ENCODE measurements around the gene SNX25. TPM values are rescaled to one million over a fixed set of nuclear protein-coding genes. Genes with fewer than 3 reads are reported as not detected.

SNX25 gene
- total RNA-seq, 1 experiment from 2014 or later = 23.0 TPM

DNA sequence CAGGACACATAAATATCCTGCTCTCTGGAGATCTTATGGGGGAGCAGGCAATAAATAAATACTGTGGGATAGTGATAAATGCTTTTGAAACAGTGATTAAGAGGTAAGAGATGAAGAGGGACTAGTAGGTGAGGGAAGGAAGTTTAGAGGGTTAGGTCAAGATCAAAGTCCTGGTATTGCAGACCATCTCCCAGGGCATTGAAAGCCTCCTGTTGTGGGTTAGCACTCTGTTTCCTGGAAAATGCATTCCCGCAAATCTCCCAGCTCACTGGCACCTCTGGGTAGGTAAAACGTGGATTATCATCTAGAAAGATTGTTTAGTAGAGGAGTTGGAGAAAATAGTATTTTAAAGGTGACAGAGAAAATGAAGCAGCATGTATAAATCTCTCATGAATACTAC lies 2.2 kb downstream of the SNX25 start:
- no peak overlapping the region for H3K4me3 ChIP-seq
- no peak overlapping the region for H3K27ac ChIP-seq
- H3K27me3 ChIP-seq (replicated peaks) = no peaks in the 10 kb centered on the region
- 0 out of 2 replicates have a peak, but pooled peaks cover 9% of the 10 kb centered on the region for H3K9me3 ChIP-seq (replicated peaks)
- H3K36me3 ChIP-seq = peaks cover 7% of the 10 kb centered on the region
- no peak for DNase-seq (ENCODE audit: low read depth in 1 of 2, low spot score in 2 of 2)
- H3K4me1 ChIP-seq (replicated peaks) = peaks cover 19% of the 10 kb centered on the region

DNA sequence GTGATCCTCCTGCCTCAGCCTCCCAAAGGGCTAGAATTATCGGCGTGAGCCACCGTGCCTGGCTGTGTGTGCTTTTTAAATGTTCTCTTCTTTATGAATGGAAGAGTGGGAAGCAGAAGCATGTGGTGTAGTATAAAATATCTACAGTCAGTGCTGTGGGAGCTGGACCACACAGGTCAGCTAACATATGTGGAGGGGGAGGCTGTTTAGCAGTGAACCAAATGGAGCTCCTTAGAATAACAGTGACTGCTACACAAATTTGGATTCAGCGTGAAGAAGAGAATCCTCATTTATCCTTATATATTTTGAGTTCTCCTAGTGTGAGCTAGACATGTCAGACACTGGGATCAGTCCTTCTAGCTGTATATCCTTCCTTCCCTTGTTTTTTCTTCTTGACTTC lies 3.2 kb downstream of the SNX25 start:
- H3K27me3 ChIP-seq (replicated peaks) = no peaks in the 10 kb centered on the region
- peaks cover 19% of the 10 kb centered on the region for H3K4me1 ChIP-seq (replicated peaks)
- H3K4me3 ChIP-seq = no peak overlapping the region
- 0 out of 2 replicates have a peak, but pooled peaks cover 9% of the 10 kb centered on the region for H3K9me3 ChIP-seq (replicated peaks)
- peaks cover 7% of the 10 kb centered on the region for H3K36me3 ChIP-seq
- H3K27ac ChIP-seq = no peak overlapping the region
- DNase-seq (ENCODE audit: low read depth in 1 of 2, low spot score in 2 of 2) = no peak

- H3K27ac ChIP-seq = no peak overlapping the region
- no peak overlapping the region for H3K4me3 ChIP-seq
- H3K9me3 ChIP-seq (replicated peaks) = 0 out of 2 replicates have a peak, but pooled peaks cover 9% of the 10 kb centered on the region
- no peaks in the 10 kb centered on the region for H3K27me3 ChIP-seq (replicated peaks)
- peaks cover 7% of the 10 kb centered on the region for H3K36me3 ChIP-seq
- peaks cover 16% of the 10 kb centered on the region for H3K4me1 ChIP-seq (replicated peaks)
- DNase-seq (ENCODE audit: low read depth in 1 of 2, low spot score in 2 of 2) = no peak
Measured at GRCh38 chr4:185213877-185214276, 4.5 kb downstream of the SNX25 start.

DNA sequence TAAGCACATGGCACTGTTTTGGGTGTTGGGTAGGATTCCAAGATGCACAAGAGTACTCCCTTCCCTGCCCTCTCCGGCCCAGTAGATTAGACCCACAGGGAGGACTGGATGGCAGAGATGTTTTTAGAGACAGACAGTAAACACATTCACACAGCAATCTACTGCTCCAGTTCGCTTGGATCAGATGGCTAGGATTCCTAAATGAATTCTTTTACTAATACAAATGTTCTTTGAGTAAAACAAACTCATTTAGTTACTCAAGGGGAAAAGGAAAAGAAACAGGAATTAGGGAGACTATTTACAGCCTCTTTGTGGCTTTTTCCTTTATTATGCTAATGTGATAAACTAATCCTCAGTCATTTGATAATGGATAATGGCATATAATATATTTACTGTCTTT lies 5.9 kb downstream of the SNX25 start:
- DNase-seq (ENCODE audit: low read depth in 1 of 2, low spot score in 2 of 2) = no peak

DNA sequence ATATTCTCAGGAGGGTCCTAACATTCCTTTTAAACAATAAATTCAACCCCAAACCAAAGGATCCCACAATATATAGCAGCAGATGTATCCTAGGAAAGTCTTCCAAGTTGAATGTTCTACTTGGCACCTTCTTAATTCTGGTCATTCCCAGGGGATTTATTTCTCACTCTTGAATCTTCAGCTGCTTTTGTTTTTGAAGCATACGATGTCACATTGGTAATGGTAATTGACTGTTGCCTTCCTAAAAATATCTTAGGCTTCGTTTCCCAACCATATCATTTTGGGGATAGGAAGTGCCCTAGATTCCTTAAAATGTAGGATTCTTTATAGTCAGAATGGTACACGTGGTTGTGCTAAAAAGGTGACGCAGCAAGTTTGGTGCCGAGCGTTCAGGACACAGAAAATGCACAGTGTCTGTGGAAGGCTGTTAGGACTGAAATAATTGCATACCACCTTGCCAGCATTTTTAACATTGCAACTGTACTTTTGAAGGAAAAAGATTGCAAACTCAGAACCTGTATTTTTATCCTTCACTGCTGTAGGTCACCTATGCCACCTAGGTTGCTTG lies 8.1 kb downstream of the SNX25 start:
- no peaks in the 10 kb centered on the region for H3K4me1 ChIP-seq (replicated peaks)

More for the DNA sequence above, 5.9 kb downstream of the SNX25 start:
- H3K36me3 ChIP-seq = peaks cover 3% of the 10 kb centered on the region
- H3K4me1 ChIP-seq (replicated peaks) = peaks cover 10% of the 10 kb centered on the region
- no peaks in the 10 kb centered on the region for H3K27me3 ChIP-seq (replicated peaks)
- H3K27ac ChIP-seq = no peak overlapping the region
- 0 out of 2 replicates have a peak, but pooled peaks cover 1% of the 10 kb centered on the region for H3K9me3 ChIP-seq (replicated peaks)
- no peak overlapping the region for H3K4me3 ChIP-seq

GRCh38 chr4:185218312-185218711 lies 8.9 kb downstream of the SNX25 start:
- H3K4me1 ChIP-seq (replicated peaks) = no peaks in the 10 kb centered on the region
- no peaks in the 10 kb centered on the region for H3K27me3 ChIP-seq (replicated peaks)
- H3K27ac ChIP-seq = no peak overlapping the region
- no peak for DNase-seq (ENCODE audit: low read depth in 1 of 2, low spot score in 2 of 2)
- H3K9me3 ChIP-seq (replicated peaks) = no peaks in the 10 kb centered on the region
- H3K36me3 ChIP-seq = no peaks in the 10 kb centered on the region
- no peak overlapping the region for H3K4me3 ChIP-seq

More for the DNA sequence above, 8.1 kb downstream of the SNX25 start:
- no peaks in the 10 kb centered on the region for H3K36me3 ChIP-seq
- H3K27ac ChIP-seq = no peak overlapping the region
- no peak for DNase-seq (ENCODE audit: low read depth in 1 of 2, low spot score in 2 of 2)
- no peaks in the 10 kb centered on the region for H3K27me3 ChIP-seq (replicated peaks)
- H3K9me3 ChIP-seq (replicated peaks) = no peaks in the 10 kb centered on the region
- H3K4me3 ChIP-seq = no peak overlapping the region

- DNase-seq (ENCODE audit: low read depth in 1 of 2, low spot score in 2 of 2) = no peak
- Histone ChIP-seq H3K4me1 (replicated peaks) (no peaks in the 10 kb centered on the region), H3K27ac (no peak overlapping the region), H3K27me3 (replicated peaks) (no peaks in the 10 kb centered on the region), H3K36me3 (no peaks in the 10 kb centered on the region), H3K9me3 (replicated peaks) (no peaks in the 10 kb centered on the region), H3K4me3 (no peak overlapping the region)
Measured at GRCh38 chr4:185219551-185220344, 10.3 kb downstream of the SNX25 start.

GRCh38 chr4:185221491-185221890 lies 12.1 kb downstream of the SNX25 start:
- Histone ChIP-seq H3K27ac (no peak overlapping the region), H3K4me3 (no peak overlapping the region), H3K4me1 (replicated peaks) (no peaks in the 10 kb centered on the region), H3K9me3 (replicated peaks) (no peaks in the 10 kb centered on the region), H3K36me3 (no peaks in the 10 kb centered on the region), H3K27me3 (replicated peaks) (no peaks in the 10 kb centered on the region)
- no peak for DNase-seq (ENCODE audit: low read depth in 1 of 2, low spot score in 2 of 2)

GRCh38 chr4:185221912-185222311 lies 12.5 kb downstream of the SNX25 start:
- DNase-seq (ENCODE audit: low read depth in 1 of 2, low spot score in 2 of 2) = no peak
- no peaks in the 10 kb centered on the region for H3K4me1 ChIP-seq (replicated peaks)
- H3K36me3 ChIP-seq = no peaks in the 10 kb centered on the region
- no peaks in the 10 kb centered on the region for H3K27me3 ChIP-seq (replicated peaks)
- H3K4me3 ChIP-seq = no peak overlapping the region
- H3K27ac ChIP-seq = no peak overlapping the region
- H3K9me3 ChIP-seq (replicated peaks) = no peaks in the 10 kb centered on the region

DNA sequence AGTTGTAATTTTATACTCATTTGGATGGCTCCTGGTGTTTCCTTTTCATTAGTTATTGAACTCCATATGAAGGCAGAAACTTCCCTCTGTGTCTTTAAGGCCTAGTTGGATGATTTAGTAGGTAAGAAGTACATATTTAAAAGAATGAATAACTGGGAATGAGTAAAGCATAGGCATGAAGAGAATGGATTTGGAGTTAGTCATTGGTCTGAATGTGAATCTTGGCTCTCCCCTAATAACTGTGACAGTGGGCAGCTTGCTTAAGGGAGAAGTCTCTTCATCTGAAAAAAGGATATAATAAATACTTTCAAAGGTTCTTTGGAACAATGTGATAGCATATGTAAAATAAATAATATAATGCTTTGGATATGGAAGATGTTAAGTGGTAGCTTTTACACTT lies 13.2 kb downstream of the SNX25 start:
- DNase-seq (ENCODE audit: low read depth in 1 of 2, low spot score in 2 of 2) = no peak
- H3K27ac ChIP-seq = no peak overlapping the region
- no peaks in the 10 kb centered on the region for H3K27me3 ChIP-seq (replicated peaks)
- H3K36me3 ChIP-seq = no peaks in the 10 kb centered on the region
- no peaks in the 10 kb centered on the region for H3K9me3 ChIP-seq (replicated peaks)
- no peaks in the 10 kb centered on the region for H3K4me1 ChIP-seq (replicated peaks)
- no peak overlapping the region for H3K4me3 ChIP-seq

GRCh38 chr4:185224597-185224996 lies 15.2 kb downstream of the SNX25 start:
- Histone ChIP-seq H3K4me3 (no peak overlapping the region), H3K9me3 (replicated peaks) (no peaks in the 10 kb centered on the region), H3K27ac (no peak overlapping the region), H3K27me3 (replicated peaks) (no peaks in the 10 kb centered on the region), H3K4me1 (replicated peaks) (no peaks in the 10 kb centered on the region), H3K36me3 (no peaks in the 10 kb centered on the region)
- peak in 1 of 2 experiments; percentile 28 for DNase-seq (ENCODE audit: low read depth in 1 of 2, low spot score in 2 of 2)

DNA sequence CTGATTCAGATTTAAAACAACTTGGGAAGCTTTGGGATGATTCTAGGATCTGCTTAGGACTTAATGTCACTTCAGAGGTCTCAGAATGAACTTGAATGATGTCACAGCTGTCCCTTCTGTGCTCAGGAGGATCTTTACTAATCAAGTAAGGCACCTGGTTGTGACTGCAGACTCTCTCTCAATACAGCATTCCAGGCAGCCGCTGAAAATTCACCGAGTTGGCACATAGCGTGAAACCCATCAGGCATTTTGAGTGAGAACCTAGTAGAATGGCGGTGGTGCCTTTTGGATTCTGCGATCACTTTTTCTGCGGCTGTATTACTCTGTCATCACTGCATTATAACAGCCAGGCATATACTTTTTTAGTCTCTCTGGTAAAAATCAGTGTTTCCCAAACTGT lies 16.5 kb downstream of the SNX25 start:
- no peak overlapping the region for H3K4me3 ChIP-seq
- H3K4me1 ChIP-seq (replicated peaks) = no peaks in the 10 kb centered on the region

DNA sequence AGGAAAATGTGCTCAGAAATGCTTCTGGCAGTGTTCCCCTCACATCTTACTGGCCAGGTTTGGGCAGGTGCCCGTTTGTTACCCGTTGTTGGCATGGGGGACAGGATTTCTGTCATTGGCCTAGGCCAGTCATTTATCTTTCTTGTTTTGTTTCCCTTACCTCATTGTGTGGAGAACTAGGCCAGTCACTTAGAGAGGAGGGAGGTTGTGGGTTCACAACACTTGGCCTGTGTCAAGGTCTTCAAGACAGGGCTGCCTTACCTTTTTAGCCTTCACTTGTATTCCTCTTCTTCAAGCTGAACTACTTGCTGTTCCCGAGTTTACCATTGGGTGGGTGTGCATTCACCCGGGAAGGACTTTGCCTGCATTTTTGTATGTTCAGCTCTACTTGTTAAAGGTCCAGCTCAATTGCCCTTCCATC lies 17.7 kb downstream of the SNX25 start:
- H3K27ac ChIP-seq = no peak overlapping the region
- no peak for DNase-seq (ENCODE audit: low read depth in 1 of 2, low spot score in 2 of 2)

More for the DNA sequence above, 16.5 kb downstream of the SNX25 start:
- Histone ChIP-seq H3K36me3 (no peaks in the 10 kb centered on the region), H3K27me3 (replicated peaks) (no peaks in the 10 kb centered on the region), H3K9me3 (replicated peaks) (no peaks in the 10 kb centered on the region), H3K27ac (no peak overlapping the region)
- no peak for DNase-seq (ENCODE audit: low read depth in 1 of 2, low spot score in 2 of 2)

DNA sequence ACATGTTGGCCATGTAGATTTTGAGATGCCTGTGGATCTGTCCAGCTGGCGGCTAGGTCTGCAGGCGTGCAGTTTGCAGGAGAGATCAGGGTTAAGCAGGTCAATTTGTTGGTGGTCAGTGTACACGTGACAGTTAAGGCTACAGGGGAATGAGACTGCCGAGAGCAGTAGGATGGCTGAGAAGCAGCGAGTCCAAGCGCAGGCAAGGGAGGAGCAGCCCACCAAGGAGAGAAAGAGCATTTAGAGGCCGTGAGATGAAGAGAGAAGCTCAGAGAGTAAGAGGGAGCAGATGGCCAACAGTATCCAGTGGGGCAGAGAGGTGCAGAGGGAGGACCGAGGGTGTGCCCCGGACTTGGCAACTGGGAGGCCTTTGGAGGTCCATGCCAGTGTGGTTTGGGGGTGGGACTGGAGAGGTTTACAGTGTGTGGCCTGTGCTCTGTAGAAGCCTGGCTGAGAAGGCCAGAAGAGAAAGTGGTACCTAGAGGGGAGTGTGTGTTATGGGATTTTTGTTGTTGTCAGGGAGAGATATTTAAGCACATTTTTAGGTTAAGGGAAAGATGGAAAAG lies 18.4 kb downstream of the SNX25 start:
- Histone ChIP-seq H3K9me3 (replicated peaks) (no peaks in the 10 kb centered on the region), H3K27ac (no peak overlapping the region), H3K4me1 (replicated peaks) (no peaks in the 10 kb centered on the region), H3K27me3 (replicated peaks) (no peaks in the 10 kb centered on the region), H3K4me3 (no peak overlapping the region), H3K36me3 (no peaks in the 10 kb centered on the region)
- no peak for DNase-seq (ENCODE audit: low read depth in 1 of 2, low spot score in 2 of 2)

More for the DNA sequence above, 17.7 kb downstream of the SNX25 start:
- Histone ChIP-seq H3K4me3 (no peak overlapping the region), H3K36me3 (no peaks in the 10 kb centered on the region), H3K4me1 (replicated peaks) (no peaks in the 10 kb centered on the region), H3K9me3 (replicated peaks) (no peaks in the 10 kb centered on the region), H3K27me3 (replicated peaks) (no peaks in the 10 kb centered on the region)
